ENCODE measurements around the gene DIPK1A.

Gene DIPK1A

DNA sequence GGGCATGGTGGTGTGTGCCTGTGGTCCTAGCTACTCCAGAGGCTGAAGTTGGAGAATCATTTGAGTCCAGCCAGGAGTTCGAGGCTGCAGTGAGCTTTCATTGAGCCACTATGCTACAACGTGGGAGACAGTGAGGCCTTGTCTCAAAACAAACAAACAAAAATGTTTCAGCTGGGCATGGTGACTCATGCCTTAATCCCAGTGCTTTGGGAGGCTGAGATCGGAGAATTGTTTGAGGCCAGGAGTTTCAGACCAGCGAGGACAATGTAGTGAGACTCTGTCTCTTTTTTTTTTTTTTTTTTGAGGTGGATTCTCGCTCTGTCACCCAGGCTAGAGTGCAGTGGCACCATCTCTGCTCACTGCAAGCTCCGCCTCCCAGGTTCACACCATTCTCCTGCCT lies 134.5 kb downstream of the DIPK1A start (continued):
- no peak for TF ChIP-seq ZNF221 (tag by site-specific recombination; IDR thresholded peaks at IDR 0.05; ENCODE audit: borderline replicate concordance)
- TF ChIP-seq ZNF624 (tag by site-specific recombination; IDR thresholded peaks at IDR 0.05), result no peak
- TF ChIP-seq ZFP37 (tag by site-specific recombination; IDR thresholded peaks at IDR 0.05), result no peak
- TF ChIP-seq KLF9 (tag by site-specific recombination; IDR thresholded peaks at IDR 0.05; ENCODE audit: low read depth), result no peak
- TF ChIP-seq TCF7L2 (IDR thresholded peaks at IDR 0.05; ENCODE audit: borderline replicate concordance, low read depth, low read length), result no peak
- TF ChIP-seq ZFP69B (tag by site-specific recombination; IDR thresholded peaks at IDR 0.05), result no peak
- TF ChIP-seq, protein P1, sequence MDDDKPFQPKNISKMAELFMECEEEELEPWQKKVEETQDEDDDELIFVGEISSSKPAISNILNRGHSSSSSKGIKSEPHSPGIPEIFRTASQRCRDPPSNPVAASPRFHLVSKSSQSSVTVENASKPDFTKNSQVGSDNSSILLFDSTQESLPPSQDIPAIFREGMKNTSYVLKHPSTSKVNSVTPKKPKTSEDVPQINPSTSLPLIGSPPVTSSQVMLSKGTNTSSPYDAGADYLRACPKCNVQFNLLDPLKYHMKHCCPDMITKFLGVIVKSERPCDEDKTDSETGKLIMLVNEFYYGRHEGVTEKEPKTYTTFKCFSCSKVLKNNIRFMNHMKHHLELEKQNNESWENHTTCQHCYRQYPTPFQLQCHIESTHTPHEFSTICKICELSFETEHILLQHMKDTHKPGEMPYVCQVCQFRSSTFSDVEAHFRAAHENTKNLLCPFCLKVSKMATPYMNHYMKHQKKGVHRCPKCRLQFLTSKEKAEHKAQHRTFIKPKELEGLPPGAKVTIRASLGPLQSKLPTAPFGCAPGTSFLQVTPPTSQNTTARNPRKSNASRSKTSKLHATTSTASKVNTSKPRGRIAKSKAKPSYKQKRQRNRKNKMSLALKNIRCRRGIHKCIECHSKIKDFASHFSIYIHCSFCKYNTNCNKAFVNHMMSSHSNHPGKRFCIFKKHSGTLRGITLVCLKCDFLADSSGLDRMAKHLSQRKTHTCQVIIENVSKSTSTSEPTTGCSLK (tag by site-specific recombination; IDR thresholded peaks at IDR 0.05), result no peak
- no peak for TF ChIP-seq GLI2 (tag by site-specific recombination; IDR thresholded peaks at IDR 0.05; ENCODE audit: borderline replicate concordance, low read depth)
- TF ChIP-seq ZNF274 (IDR thresholded peaks at IDR 0.05; ENCODE audit: low read length), result no peak
- TF ChIP-seq ZNF274 (tag by site-specific recombination; IDR thresholded peaks at IDR 0.05; ENCODE audit: borderline replicate concordance), result no peak
- no peak for TF ChIP-seq ZNF776 (tag by site-specific recombination; IDR thresholded peaks at IDR 0.05; ENCODE audit: borderline replicate concordance)
- TF ChIP-seq OVOL3 (tag by site-specific recombination; IDR thresholded peaks at IDR 0.05), result no peak

DNA sequence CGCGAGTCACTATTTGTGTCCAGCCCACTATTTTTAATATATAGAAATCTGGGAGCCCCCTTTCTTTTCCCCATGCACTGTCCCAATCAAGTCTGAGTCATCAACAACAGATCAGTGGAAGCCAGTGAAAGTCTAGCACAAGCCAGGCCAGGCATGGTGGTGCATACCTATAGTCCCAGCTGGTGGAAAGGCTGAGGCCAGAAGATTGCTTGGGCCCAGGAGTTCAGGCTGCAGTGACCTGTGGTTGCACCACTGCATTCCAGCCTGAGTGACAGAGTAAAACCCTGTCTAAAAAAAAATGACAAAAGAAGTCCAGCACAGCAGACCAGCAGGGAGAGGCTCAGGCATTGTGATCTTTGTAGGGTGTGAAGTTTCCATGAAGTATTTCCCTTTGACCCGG lies 138.4 kb downstream of the DIPK1A start:
- ChIA-PET CTCF (interaction anchor here (0.6 kb wide), 1 partner anchor 32 kb away, joined by 3 read pairs; no protein-coding TSS in a partner anchor), POLR2A (no interaction called here)
- Histone ChIP-seq H3K4me1 (ENCODE audit: control insufficient read depth, insufficient read depth, low read length) (no peaks in the 10 kb centered on the region), H3K9me3 (ENCODE audit: control insufficient read depth, insufficient read depth, low read depth, low read length) (no peaks in the 10 kb centered on the region), H3K36me3 (ENCODE audit: control insufficient read depth in 2 of 2, insufficient read depth in 1 of 2, low read length in 2 of 2) (no peaks in the 10 kb centered on the region), H3K4me3 (ENCODE audit: low read depth, low read length) (no peak overlapping the region), H3K27ac (ENCODE audit: extremely low read depth, low read depth, low read length) (no peak overlapping the region)
- TF ChIP-seq, protein P2, sequence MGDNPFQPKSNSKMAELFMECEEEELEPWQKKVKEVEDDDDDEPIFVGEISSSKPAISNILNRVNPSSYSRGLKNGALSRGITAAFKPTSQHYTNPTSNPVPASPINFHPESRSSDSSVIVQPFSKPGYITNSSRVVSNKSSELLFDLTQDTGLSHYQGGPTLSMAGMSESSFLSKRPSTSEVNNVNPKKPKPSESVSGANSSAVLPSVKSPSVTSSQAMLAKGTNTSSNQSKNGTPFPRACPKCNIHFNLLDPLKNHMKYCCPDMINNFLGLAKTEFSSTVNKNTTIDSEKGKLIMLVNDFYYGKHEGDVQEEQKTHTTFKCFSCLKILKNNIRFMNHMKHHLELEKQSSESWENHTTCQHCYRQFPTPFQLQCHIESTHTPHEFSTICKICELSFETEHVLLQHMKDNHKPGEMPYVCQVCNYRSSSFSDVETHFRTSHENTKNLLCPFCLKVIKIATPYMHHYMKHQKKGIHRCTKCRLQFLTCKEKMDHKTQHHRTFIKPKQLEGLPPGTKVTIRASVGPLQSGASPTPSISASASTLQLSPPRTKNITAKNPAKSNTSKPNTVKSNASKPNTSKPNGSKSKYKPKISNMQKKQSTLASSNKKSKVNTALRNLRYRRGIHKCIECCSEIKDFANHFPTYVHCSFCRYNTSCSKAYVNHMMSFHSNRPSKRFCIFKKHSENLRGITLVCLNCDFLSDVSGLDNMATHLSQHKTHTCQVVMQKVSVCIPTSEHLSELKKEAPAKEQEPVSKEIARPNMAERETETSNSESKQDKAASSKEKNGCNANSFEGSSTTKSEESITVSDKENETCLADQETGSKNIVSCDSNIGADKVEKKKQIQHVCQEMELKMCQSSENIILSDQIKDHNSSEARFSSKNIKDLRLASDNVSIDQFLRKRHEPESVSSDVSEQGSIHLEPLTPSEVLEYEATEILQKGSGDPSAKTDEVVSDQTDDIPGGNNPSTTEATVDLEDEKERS (tag by site-specific recombination; IDR thresholded peaks at IDR 0.05), result no peak
- TF ChIP-seq REPIN1 (tag by site-specific recombination; IDR thresholded peaks at IDR 0.05; ENCODE audit: low read depth) (no peak), ZNF2 (tag by site-specific recombination; IDR thresholded peaks at IDR 0.05) (no peak), ZEB2 (tag by site-specific recombination; IDR thresholded peaks at IDR 0.05) (no peak), ZBTB1 (tag by site-specific recombination; IDR thresholded peaks at IDR 0.05) (no peak), ZNF791 (tag by site-specific recombination; IDR thresholded peaks at IDR 0.05) (no peak), ZNF114 (tag by site-specific recombination; IDR thresholded peaks at IDR 0.05) (no peak), ZNF266 (tag by site-specific recombination; IDR thresholded peaks at IDR 0.05; ENCODE audit: low read depth) (no peak), ZBTB17 (tag by site-specific recombination; IDR thresholded peaks at IDR 0.05) (peak; percentile 55), ZNF248 (tag by site-specific recombination; IDR thresholded peaks at IDR 0.05) (no peak), PRDM1 (tag by site-specific recombination; IDR thresholded peaks at IDR 0.05) (peak; percentile 8; the same call in 1 of the 2 replicates), OVOL3 (tag by site-specific recombination; IDR thresholded peaks at IDR 0.05) (no peak), ZNF132 (tag by site-specific recombination; IDR thresholded peaks at IDR 0.05; ENCODE audit: borderline replicate concordance) (no peak)
- TF ChIP-seq, protein P3, sequence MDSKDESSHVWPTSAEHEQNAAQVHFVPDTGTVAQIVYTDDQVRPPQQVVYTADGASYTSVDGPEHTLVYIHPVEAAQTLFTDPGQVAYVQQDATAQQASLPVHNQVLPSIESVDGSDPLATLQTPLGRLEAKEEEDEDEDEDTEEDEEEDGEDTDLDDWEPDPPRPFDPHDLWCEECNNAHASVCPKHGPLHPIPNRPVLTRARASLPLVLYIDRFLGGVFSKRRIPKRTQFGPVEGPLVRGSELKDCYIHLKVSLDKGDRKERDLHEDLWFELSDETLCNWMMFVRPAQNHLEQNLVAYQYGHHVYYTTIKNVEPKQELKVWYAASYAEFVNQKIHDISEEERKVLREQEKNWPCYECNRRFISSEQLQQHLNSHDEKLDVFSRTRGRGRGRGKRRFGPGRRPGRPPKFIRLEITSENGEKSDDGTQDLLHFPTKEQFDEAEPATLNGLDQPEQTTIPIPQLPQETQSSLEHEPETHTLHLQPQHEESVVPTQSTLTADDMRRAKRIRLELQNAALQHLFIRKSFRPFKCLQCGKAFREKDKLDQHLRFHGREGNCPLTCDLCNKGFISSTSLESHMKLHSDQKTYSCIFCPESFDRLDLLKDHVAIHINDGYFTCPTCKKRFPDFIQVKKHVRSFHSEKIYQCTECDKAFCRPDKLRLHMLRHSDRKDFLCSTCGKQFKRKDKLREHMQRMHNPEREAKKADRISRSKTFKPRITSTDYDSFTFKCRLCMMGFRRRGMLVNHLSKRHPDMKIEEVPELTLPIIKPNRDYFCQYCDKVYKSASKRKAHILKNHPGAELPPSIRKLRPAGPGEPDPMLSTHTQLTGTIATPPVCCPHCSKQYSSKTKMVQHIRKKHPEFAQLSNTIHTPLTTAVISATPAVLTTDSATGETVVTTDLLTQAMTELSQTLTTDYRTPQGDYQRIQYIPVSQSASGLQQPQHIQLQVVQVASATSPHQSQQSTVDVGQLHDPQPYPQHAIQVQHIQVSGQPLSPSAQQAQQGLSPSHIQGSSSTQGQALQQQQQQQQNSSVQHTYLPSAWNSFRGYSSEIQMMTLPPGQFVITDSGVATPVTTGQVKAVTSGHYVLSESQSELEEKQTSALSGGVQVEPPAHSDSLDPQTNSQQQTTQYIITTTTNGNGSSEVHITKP (tag by site-specific recombination; IDR thresholded peaks at IDR 0.05), result 0 out of 2 replicates have a peak, but pooled peaks have one; percentile 3
- TF ChIP-seq, protein P4, sequence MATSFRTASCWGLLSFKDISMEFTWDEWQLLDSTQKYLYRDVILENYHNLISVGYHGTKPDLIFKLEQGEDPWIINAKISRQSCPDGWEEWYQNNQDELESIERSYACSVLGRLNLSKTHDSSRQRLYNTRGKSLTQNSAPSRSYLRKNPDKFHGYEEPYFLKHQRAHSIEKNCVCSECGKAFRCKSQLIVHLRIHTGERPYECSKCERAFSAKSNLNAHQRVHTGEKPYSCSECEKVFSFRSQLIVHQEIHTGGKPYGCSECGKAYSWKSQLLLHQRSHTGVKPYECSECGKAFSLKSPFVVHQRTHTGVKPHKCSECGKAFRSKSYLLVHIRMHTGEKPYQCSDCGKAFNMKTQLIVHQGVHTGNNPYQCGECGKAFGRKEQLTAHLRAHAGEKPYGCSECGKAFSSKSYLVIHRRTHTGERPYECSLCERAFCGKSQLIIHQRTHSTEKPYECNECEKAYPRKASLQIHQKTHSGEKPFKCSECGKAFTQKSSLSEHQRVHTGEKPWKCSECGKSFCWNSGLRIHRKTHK (tag by site-specific recombination; IDR thresholded peaks at IDR 0.05), result no peak

Measured in HEK293 (cell line).